ENCODE results near the gene GLP1R. TPM values are rescaled to one million over a fixed set of nuclear protein-coding genes. Genes with fewer than 3 reads are reported as not detected.

The GLP1R gene
- total RNA-seq, 1 experiment from 2014 or later = not detected

DNA sequence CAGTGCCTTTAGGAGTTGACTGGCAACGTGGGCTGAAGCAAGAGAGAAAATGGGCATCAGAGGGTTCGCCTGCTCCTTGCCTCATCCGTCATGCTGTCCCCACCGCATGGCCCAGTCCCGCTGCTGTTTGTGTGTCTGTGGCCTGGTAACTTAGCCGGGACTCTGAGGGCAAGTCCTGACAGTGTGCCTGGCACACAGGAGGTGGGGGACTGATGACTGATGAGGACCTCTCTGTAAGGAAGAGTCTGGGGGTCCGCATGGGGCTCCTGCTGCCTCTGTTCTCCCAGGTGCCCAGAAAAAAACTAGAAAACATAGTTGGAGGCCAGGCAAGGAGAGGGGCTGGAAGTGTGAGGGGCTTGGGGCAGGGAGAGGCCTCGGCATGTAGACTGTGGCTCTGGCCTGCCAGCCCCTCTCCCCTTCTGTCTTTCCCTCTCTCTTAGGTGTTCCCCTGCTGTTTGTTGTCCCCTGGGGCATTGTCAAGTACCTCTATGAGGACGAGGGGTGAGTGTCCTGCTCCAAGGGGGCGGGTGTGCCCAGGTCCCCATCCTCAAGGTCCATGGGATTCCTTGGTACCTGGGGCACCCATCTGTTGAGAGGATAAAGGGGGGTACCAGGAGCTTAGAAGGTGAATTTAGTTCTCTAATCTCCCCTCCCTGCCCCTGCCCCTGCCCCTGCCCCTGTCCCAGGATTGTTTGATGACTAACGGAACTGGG, 29.5 kb downstream of the GLP1R start:
- intact Hi-C loops (cut with micrococcal nuclease; ENCODE audit: unreplicated experiment) = no loop called here
- ChIA-PET CTCF (no interaction called here), POLR2A (no interaction called here)
- DNase-seq (ENCODE audit: low read depth, low spot score) (no peak), ATAC-seq (no peak)
- Histone ChIP-seq H3K9me3 (ENCODE audit: control insufficient read depth, insufficient read depth, low read depth, low read length) (no peaks in the 10 kb centered on the region), H3K4me1 (ENCODE audit: control insufficient read depth, insufficient read depth, low read length) (no peaks in the 10 kb centered on the region), H3K36me3 (ENCODE audit: control insufficient read depth, insufficient read depth, low read length) (no peaks in the 10 kb centered on the region), H3K4me3 (ENCODE audit: low read depth in 2 of 2, low read length in 2 of 2) (no peak overlapping the region), H3K27me3 (ENCODE audit: control insufficient read depth, insufficient read depth, low read length) (no peaks in the 10 kb centered on the region; the same call in 1 of the 2 replicates), H3K27ac (ENCODE audit: low read length) (no peak overlapping the region)
- in situ Hi-C loops (cut with HindIII; ENCODE audit: low pct_unique_long_range_greater_than_20kb, low sequenced_read_pairs) = no loop called here
- no TSS peak for BruUV-seq (replicated peaks)
- no peak for TF ChIP-seq POLR2AphosphoS5 (IDR thresholded peaks at IDR 0.05; ENCODE audit: low read depth, low read length)
- TF ChIP-seq, protein P1, sequence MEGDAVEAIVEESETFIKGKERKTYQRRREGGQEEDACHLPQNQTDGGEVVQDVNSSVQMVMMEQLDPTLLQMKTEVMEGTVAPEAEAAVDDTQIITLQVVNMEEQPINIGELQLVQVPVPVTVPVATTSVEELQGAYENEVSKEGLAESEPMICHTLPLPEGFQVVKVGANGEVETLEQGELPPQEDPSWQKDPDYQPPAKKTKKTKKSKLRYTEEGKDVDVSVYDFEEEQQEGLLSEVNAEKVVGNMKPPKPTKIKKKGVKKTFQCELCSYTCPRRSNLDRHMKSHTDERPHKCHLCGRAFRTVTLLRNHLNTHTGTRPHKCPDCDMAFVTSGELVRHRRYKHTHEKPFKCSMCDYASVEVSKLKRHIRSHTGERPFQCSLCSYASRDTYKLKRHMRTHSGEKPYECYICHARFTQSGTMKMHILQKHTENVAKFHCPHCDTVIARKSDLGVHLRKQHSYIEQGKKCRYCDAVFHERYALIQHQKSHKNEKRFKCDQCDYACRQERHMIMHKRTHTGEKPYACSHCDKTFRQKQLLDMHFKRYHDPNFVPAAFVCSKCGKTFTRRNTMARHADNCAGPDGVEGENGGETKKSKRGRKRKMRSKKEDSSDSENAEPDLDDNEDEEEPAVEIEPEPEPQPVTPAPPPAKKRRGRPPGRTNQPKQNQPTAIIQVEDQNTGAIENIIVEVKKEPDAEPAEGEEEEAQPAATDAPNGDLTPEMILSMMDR (IDR thresholded peaks at IDR 0.05) = no peak
- no peak for TF ChIP-seq SIN3A (IDR thresholded peaks at IDR 0.05; ENCODE audit: borderline replicate concordance, insufficient read depth, low read depth, low read length)
- TF ChIP-seq, protein P2, sequence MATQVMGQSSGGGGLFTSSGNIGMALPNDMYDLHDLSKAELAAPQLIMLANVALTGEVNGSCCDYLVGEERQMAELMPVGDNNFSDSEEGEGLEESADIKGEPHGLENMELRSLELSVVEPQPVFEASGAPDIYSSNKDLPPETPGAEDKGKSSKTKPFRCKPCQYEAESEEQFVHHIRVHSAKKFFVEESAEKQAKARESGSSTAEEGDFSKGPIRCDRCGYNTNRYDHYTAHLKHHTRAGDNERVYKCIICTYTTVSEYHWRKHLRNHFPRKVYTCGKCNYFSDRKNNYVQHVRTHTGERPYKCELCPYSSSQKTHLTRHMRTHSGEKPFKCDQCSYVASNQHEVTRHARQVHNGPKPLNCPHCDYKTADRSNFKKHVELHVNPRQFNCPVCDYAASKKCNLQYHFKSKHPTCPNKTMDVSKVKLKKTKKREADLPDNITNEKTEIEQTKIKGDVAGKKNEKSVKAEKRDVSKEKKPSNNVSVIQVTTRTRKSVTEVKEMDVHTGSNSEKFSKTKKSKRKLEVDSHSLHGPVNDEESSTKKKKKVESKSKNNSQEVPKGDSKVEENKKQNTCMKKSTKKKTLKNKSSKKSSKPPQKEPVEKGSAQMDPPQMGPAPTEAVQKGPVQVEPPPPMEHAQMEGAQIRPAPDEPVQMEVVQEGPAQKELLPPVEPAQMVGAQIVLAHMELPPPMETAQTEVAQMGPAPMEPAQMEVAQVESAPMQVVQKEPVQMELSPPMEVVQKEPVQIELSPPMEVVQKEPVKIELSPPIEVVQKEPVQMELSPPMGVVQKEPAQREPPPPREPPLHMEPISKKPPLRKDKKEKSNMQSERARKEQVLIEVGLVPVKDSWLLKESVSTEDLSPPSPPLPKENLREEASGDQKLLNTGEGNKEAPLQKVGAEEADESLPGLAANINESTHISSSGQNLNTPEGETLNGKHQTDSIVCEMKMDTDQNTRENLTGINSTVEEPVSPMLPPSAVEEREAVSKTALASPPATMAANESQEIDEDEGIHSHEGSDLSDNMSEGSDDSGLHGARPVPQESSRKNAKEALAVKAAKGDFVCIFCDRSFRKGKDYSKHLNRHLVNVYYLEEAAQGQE (IDR thresholded peaks at IDR 0.05; ENCODE audit: insufficient read depth in 1 of 2, low read depth in 2 of 2, low read length in 1 of 2) = no peak
- no peak for TF ChIP-seq TCF7L2 (IDR thresholded peaks at IDR 0.05; ENCODE audit: low read depth, low read length)

DNA sequence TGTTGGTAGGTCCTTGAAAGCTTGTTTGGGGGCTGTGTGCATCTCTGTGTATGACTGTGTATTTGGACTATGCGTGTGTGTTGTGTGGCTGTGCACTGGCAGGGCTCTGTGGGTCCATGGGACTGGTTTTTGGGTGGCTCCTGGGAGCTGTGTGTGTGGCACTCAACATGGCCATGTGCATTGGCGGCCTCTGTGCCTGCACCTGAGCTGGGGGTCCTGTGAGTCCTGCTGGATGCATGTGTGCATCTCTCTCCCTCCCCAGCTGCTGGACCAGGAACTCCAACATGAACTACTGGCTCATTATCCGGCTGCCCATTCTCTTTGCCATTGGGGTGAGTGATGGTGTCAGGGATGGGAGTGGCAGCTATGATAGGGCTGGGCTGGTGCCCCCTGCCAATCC, 30.1 kb downstream of the GLP1R start:
- no TSS peak for BruUV-seq (replicated peaks)
- Histone ChIP-seq H3K4me1 (ENCODE audit: control insufficient read depth, insufficient read depth, low read length) (no peaks in the 10 kb centered on the region), H3K9me3 (ENCODE audit: control insufficient read depth, insufficient read depth, low read depth, low read length) (no peaks in the 10 kb centered on the region), H3K27ac (ENCODE audit: low read length) (no peak overlapping the region), H3K4me3 (ENCODE audit: low read depth in 2 of 2, low read length in 2 of 2) (no peak overlapping the region), H3K27me3 (ENCODE audit: control insufficient read depth, insufficient read depth, low read length) (no peaks in the 10 kb centered on the region; the same call in 1 of the 2 replicates), H3K36me3 (ENCODE audit: control insufficient read depth, insufficient read depth, low read length) (no peaks in the 10 kb centered on the region)
- intact Hi-C loops (cut with micrococcal nuclease; ENCODE audit: unreplicated experiment) = no loop called here
- ATAC-seq = no peak
- in situ Hi-C loops (cut with HindIII; ENCODE audit: low pct_unique_long_range_greater_than_20kb, low sequenced_read_pairs) = no loop called here
- no peak for DNase-seq (ENCODE audit: low read depth, low spot score)
- TF ChIP-seq, protein P2 (IDR thresholded peaks at IDR 0.05; ENCODE audit: insufficient read depth in 1 of 2, low read depth in 2 of 2, low read length in 1 of 2) = no peak
- TF ChIP-seq TCF7L2 (IDR thresholded peaks at IDR 0.05; ENCODE audit: low read depth, low read length) (no peak), POLR2AphosphoS5 (IDR thresholded peaks at IDR 0.05; ENCODE audit: low read depth, low read length) (no peak), SIN3A (IDR thresholded peaks at IDR 0.05; ENCODE audit: borderline replicate concordance, insufficient read depth, low read depth, low read length) (no peak)
- TF ChIP-seq, protein P1 (IDR thresholded peaks at IDR 0.05) = no peak
- ChIA-PET CTCF (no interaction called here), POLR2A (interaction anchor here (0.5 kb wide), 1 partner anchor 48 kb away, joined by 5 read pairs; no protein-coding TSS in a partner anchor)

Measured in Panc1 (cell line).